GM12891 (cell line): Measurements from ENCODE around the gene CNTNAP5.

Experiments
- DNase-seq: peaks from one replicate; pipeline ENCODE4 v3.0.0; 2011; ENCODE audit warnings: low spot score; ENCODE audit not compliant: insufficient read length
- FAIRE-seq: peaks from 2 replicates; lab custom pipeline; 2011; peaks lifted over from hg19 to GRCh38; lab: Jason Lieb, UNC
- PAX5 ChIP-seq: IDR thresholded peaks from 2 replicates; pipeline ENCODE4 v1.6.1; 2011; ENCODE audit warnings: low read length, moderate library complexity, mild to moderate bottlenecking; ENCODE audit not compliant: insufficient read depth, severe bottlenecking
- POLR2A ChIP-seq: IDR thresholded peaks from 2 replicates; pipeline ENCODE4 v1.6.1; 2011; ENCODE audit warnings: low read depth, low read length, control low read depth
- POLR2AphosphoS5 ChIP-seq: IDR thresholded peaks from 2 replicates; pipeline ENCODE4 v1.6.1; 2011; ENCODE audit warnings: low read depth, low read length, control low read depth
- POU2F2 ChIP-seq: IDR thresholded peaks from 2 replicates; pipeline ENCODE4 v1.6.1; 2011; ENCODE audit warnings: low read depth, mild to moderate bottlenecking, control low read depth, low read length, moderate library complexity
- SPI1 ChIP-seq: IDR thresholded peaks from 2 replicates; pipeline ENCODE4 v1.6.1; 2011; ENCODE audit warnings: low read depth, low read length, control low read depth
- TAF1 ChIP-seq: IDR thresholded peaks from 2 replicates; pipeline ENCODE4 v1.6.1; 2011; ENCODE audit warnings: low read depth, low read length, control low read depth

CNTNAP5 gene

GRCh38 chr2:124570872-124571271 is 545.8 kb downstream of the CNTNAP5 start:
- FAIRE-seq: no peak
- DNase-seq: no peak
- TF ChIP-seq POLR2AphosphoS5: no peak
- TF ChIP-seq TAF1: no peak
- no peak for TF ChIP-seq SPI1
- TF ChIP-seq PAX5: no peak
- no peak for TF ChIP-seq POU2F2

- FAIRE-seq: no peak
- TF ChIP-seq PAX5 (no peak), POU2F2 (no peak), POLR2AphosphoS5 (no peak), TAF1 (no peak), POLR2A (no peak), SPI1 (no peak)
- no peak for DNase-seq
These were observed 546.7 kb downstream of the CNTNAP5 start for GRCh38 chr2:124571836-124572235.

- DNase-seq: no peak
- no peak for TF ChIP-seq POLR2A
- no peak for TF ChIP-seq POLR2AphosphoS5
- no peak for TF ChIP-seq SPI1
- no peak for TF ChIP-seq PAX5
- no peak for TF ChIP-seq POU2F2
- TF ChIP-seq TAF1: no peak
- FAIRE-seq: no peak
These were observed 548.0 kb downstream of the CNTNAP5 start for GRCh38 chr2:124572934-124573634.

- DNase-seq: no peak
- FAIRE-seq: no peak
- TF ChIP-seq SPI1: no peak
These were observed 550.4 kb downstream of the CNTNAP5 start for GRCh38 chr2:124575497-124575896.

GRCh38 chr2:124580263-124580662 is 555.2 kb downstream of the CNTNAP5 start:
- no peak for DNase-seq
- TF ChIP-seq POLR2A: no peak
- no peak for TF ChIP-seq PAX5
- TF ChIP-seq SPI1: no peak
- no peak for TF ChIP-seq TAF1
- TF ChIP-seq POU2F2: no peak
- TF ChIP-seq POLR2AphosphoS5: no peak
- no peak for FAIRE-seq

- TF ChIP-seq PAX5: no peak
- no peak for TF ChIP-seq POLR2AphosphoS5
- no peak for TF ChIP-seq POLR2A
- TF ChIP-seq POU2F2: no peak
- TF ChIP-seq TAF1: no peak
- no peak for TF ChIP-seq SPI1
- DNase-seq (no peak), FAIRE-seq (no peak)
These were observed 557.3 kb downstream of the CNTNAP5 start for GRCh38 chr2:124582387-124582786.

- FAIRE-seq (no peak), DNase-seq (no peak)
These were observed 559.5 kb downstream of the CNTNAP5 start for GRCh38 chr2:124584615-124585014.

GRCh38 chr2:124585277-124585676 is 560.2 kb downstream of the CNTNAP5 start:
- DNase-seq: no peak
- TF ChIP-seq TAF1 (no peak), POLR2A (no peak), POU2F2 (no peak), SPI1 (no peak), PAX5 (no peak), POLR2AphosphoS5 (no peak)
- FAIRE-seq: no peak

More at GRCh38 chr2:124584615-124585014, 559.5 kb downstream of the CNTNAP5 start:
- TF ChIP-seq POU2F2: no peak
- TF ChIP-seq SPI1: no peak
- TF ChIP-seq PAX5: no peak
- TF ChIP-seq POLR2A: no peak
- no peak for TF ChIP-seq TAF1
- no peak for TF ChIP-seq POLR2AphosphoS5

- DNase-seq: no peak
- no peak for FAIRE-seq
- no peak for TF ChIP-seq PAX5
- no peak for TF ChIP-seq TAF1
- TF ChIP-seq POLR2A: no peak
- TF ChIP-seq SPI1: no peak
- TF ChIP-seq POLR2AphosphoS5: no peak
- TF ChIP-seq POU2F2: no peak
These were observed 561.1 kb downstream of the CNTNAP5 start for GRCh38 chr2:124586210-124586609.

- no peak for TF ChIP-seq TAF1
- no peak for TF ChIP-seq POLR2A
- TF ChIP-seq SPI1: no peak
- no peak for TF ChIP-seq POU2F2
- no peak for TF ChIP-seq PAX5
- no peak for TF ChIP-seq POLR2AphosphoS5
- FAIRE-seq: no peak
- no peak for DNase-seq
These were observed 561.7 kb downstream of the CNTNAP5 start for GRCh38 chr2:124586835-124587234.
